HG03521 (cell line): ENCODE measurements around the gene GXYLT2.

ENCODE experiments used
- ATAC-seq: cut with Tn5 transposase; IDR thresholded peaks from one replicate; pipeline ENCODE4 v1.9.1; 2021; ENCODE audit warnings: mild to moderate bottlenecking, moderate library complexity; ENCODE audit not compliant: unreplicated experiment

Gene GXYLT2

DNA sequence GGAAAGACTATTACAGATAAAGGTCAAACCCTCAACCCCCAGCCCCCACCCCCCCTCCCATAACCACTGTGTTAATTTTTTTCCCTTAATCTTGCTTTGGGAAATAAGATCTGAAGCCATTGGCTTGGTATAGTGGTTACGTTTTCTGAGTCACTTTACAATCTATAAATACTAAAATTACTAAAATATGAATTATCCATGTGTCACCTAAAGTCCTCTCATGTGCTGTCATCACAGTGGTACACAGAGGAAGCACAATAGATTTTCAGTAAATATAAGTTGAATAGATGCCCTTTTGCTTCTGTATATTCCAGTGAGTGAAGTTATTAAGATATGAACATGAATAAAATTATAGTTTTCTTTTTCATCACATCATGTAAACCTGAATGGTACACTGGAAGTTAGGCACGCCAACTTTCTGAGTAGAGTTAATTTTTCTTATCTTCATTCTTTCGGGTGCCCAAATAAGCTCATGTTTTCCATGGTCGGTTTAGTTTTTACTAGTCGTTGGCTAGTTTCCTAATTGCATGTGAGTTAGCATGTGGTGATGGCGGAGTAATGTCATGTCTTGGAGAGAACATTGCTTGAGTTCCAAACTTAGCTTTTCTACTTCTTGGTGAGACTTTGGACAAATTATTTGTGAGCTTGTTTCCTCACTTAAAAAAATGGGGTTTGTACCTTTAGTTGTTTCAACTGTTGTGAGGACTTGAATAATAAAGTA, 120.3 kb downstream of the GXYLT2 start:
- no peak for ATAC-seq

DNA sequence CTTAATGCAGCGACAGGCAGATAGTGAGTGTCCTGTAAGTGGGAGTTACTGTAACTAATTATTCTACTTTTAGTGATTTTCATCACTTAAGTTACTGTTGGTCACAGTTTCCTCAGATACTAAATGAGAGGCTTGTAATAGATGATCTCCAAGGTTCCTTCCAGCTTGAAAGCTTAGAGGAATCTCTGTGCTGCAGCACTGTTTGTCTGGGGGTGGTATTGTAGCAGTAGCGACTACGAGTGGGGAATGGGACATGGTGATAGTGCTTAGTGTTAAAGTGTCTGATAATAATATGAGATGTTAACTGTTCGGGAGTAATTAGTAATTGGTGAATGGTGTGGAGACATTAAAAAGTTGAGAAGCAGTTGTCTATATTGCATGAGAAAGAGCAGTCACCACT, 121.2 kb downstream of the GXYLT2 start:
- no peak for ATAC-seq

DNA sequence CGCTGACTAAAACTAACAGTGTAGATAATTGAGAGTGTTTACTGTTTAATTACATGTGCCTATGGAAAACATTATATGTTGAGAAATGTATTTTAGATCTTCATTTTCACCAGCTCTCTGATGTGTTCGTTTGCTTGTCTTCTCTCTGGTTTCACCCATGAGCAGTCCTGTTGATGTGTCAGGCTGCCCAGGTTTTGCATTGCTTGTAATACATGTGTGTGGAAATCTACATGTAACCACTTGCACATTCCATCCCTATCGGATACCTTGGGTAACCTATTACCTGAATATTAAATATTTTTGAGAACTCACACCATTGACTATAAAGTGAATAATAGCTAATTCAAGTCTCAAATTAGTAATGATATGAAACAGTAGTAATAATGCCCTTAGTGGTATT, 121.9 kb downstream of the GXYLT2 start:
- ATAC-seq: no peak

DNA sequence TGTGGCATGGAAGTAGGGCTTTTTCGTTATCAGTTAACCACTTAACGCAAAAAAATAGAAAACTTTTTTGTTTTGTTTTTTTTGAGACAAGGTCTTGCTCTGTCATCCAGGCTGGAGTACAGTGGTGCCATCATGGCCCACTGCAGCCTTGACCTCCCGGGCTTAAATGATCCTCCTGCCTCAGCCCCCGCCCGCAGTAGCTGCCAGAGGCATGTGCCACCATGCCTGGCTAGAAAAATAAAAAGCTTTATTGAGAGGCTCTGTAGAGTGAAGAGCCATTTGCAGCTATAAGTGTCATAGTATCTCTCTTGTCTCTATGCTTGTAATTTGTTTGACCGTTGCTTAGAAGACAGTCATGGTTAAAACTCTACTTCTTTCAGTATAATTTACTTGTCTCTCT, 122.3 kb downstream of the GXYLT2 start:
- no peak for ATAC-seq

DNA sequence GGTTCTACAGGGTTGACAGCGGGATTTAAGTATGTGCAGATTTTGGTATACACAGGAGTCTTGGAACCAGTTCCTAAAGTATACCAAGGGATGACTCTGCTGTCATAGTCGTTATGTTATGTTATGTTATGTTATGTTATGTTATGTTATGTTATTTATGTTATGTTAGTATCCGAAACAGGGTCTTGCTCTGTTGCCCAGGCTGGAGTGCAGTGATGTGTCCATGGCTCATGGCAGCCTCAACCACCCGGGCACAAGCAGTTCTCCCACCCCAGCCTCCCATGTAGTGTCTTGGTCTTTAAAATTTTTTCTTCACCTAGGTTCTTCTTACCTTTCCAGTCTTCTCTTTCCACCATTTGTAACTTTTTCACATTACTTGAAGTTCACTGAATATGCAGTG, 130.5 kb downstream of the GXYLT2 start:
- ATAC-seq: no peak

- no peak for ATAC-seq
These were observed 131.1 kb downstream of the GXYLT2 start for GRCh38 chr3:73018790-73019441.

GRCh38 chr3:73021301-73021835, 133.5 kb downstream of the GXYLT2 start:
- no peak for ATAC-seq

GRCh38 chr3:73024836-73025235, 137.0 kb downstream of the GXYLT2 start:
- ATAC-seq: no peak

DNA sequence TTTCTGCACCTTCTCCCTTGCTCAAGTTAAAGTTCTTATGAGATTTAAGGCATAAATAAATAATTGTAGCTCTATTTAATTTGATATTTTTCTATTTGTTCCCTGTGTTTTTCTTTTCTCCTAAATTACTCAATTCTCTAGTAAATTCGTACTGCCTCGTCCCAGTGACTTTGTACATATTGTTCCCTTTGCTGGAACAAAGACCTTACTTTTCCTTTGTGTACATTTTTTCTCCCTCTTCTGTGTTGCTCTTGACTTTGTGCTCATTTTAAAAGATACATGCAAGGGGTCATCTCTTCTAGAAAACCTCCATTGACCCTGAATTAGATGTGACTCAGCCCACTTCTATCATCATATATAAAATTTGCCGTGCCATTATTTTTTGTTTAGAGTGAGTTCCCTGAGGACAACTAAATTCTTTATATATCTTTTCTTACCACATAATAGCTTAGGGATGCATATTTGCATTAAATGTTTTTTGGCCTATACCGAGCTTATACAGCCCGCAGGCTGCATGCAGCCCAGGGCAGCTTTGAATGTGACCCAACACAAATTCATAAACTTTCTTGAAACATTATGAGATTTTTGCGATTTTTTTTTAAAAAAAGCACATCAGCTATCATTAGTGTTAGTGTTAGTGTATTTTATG, 138.4 kb downstream of the GXYLT2 start:
- no peak for ATAC-seq
